ENCODE results near the gene CAMTA1.

Gene CAMTA1

DNA sequence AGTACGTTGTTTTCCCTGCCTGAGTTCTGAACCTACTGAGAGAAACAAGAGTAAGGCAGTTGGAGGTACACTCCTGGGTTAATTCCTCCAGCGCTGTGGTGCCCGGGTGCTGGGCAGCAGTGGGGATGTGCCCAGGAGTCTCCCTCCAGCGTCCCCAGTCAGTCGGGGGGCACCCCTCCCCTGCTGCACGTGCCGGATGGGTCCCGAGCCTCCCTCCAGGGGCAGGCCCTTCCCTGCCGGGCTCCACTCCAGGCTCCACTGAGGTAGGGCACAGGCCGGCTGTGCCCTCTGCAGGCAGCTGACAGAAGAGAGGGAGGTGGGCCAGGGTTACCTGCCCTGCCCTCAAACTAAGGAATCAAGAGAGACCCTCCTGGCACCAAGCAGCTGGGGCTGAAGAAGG, 747.8 kb downstream of the CAMTA1 start:
- no peaks in the 10 kb centered on the region for H3K9me3 ChIP-seq (ENCODE audit: control insufficient read depth, low read length)
- H3K27ac ChIP-seq (ENCODE audit: insufficient read depth, low read depth, low read length, poor library complexity, severe bottlenecking): no peak overlapping the region
- H3K36me3 ChIP-seq (ENCODE audit: control insufficient read depth, insufficient read depth, low read length): no peaks in the 10 kb centered on the region
- H3K4me1 ChIP-seq (ENCODE audit: control insufficient read depth, insufficient read depth, low read length): peaks cover 22% of the 10 kb centered on the region
- H3K27me3 ChIP-seq (ENCODE audit: control insufficient read depth, insufficient read depth, low read length, poor library complexity, severe bottlenecking): no peaks in the 10 kb centered on the region
- 87 to 89% methylated on average over 10 of the region's 10 CpGs for WGBS, 2 experiments
- H3K4me3 ChIP-seq (ENCODE audit: insufficient read depth, low read depth, low read length): no peak overlapping the region

DNA sequence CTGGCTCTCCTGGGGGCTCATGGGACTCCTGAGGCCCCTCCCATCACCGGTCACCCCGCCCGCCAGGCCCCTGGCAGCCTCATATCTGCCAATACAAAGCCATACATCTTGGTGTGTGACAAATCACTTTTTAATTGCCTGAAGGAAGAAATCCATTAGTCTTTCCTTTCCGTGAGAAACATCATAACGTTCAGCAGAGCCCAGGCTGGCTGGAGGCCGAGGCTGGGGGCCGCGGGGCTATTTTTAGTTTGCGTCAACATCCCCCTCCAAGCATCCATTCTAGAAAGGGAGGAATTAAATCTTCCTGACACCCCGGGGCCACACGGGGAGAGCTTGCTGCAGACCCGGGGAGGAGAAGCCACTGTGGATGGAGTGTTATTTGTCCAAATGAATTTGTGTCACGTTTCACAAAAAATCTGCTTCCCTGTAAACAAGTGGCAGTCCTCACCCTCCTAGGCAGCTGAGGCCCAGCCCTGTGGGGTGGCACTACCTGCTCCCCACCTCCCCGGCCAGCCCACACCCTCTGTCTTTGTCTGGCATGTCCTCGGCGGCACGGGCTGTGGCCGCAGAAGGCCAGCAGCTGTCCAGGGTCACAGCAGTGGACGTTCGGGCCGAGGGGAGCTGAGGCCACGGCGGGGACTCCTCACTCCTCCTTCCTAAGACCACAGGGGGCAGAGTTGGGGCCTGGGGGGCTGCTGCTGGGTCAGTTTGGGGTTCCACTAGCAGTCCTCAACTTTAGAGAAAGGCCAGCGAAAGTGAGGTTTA, 749.0 kb downstream of the CAMTA1 start:
- H3K27ac ChIP-seq (ENCODE audit: insufficient read depth, low read depth, low read length, poor library complexity, severe bottlenecking): peak overlapping the region; percentile 36
- WGBS, 2 experiments: 76 to 81% methylated on average over 24 of the region's 24 CpGs
- no peaks in the 10 kb centered on the region for H3K27me3 ChIP-seq (ENCODE audit: control insufficient read depth, insufficient read depth, low read length, poor library complexity, severe bottlenecking)

DNA sequence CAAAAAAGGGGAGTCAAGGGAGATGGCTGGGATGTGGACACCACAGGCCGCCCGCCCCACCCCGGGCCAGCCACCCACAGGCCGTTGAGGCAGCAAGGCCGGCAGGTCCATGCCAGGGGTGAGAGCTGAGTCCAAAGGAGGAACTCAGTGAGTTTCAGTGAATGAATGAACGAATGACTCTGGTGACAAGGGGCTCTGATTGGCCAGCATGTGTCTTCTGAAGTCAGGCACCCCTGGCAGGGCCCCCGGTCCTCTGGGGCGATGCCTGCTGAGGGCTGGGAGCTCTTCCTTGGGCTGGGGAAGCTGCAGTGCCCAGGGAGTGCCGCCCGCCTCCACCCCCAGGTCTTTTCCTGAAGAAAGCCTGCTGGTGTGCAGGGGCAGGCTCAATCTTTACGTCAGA, 749.8 kb downstream of the CAMTA1 start:
- Histone ChIP-seq H3K4me3 (ENCODE audit: insufficient read depth, low read depth, low read length) (no peak overlapping the region), H3K27ac (ENCODE audit: insufficient read depth, low read depth, low read length, poor library complexity, severe bottlenecking) (no peak overlapping the region), H3K36me3 (ENCODE audit: control insufficient read depth, insufficient read depth, low read length) (no peaks in the 10 kb centered on the region), H3K9me3 (ENCODE audit: control insufficient read depth, low read length) (no peaks in the 10 kb centered on the region), H3K27me3 (ENCODE audit: control insufficient read depth, insufficient read depth, low read length, poor library complexity, severe bottlenecking) (no peaks in the 10 kb centered on the region), H3K4me1 (ENCODE audit: control insufficient read depth, insufficient read depth, low read length) (peaks cover 22% of the 10 kb centered on the region)
- WGBS, 2 experiments: 82 to 84% methylated on average over 11 of the region's 11 CpGs

More for the DNA sequence above, 749.0 kb downstream of the CAMTA1 start:
- H3K4me3 ChIP-seq (ENCODE audit: insufficient read depth, low read depth, low read length): no peak overlapping the region
- no peaks in the 10 kb centered on the region for H3K9me3 ChIP-seq (ENCODE audit: control insufficient read depth, low read length)
- H3K4me1 ChIP-seq (ENCODE audit: control insufficient read depth, insufficient read depth, low read length): peaks cover 22% of the 10 kb centered on the region
- no peaks in the 10 kb centered on the region for H3K36me3 ChIP-seq (ENCODE audit: control insufficient read depth, insufficient read depth, low read length)

DNA sequence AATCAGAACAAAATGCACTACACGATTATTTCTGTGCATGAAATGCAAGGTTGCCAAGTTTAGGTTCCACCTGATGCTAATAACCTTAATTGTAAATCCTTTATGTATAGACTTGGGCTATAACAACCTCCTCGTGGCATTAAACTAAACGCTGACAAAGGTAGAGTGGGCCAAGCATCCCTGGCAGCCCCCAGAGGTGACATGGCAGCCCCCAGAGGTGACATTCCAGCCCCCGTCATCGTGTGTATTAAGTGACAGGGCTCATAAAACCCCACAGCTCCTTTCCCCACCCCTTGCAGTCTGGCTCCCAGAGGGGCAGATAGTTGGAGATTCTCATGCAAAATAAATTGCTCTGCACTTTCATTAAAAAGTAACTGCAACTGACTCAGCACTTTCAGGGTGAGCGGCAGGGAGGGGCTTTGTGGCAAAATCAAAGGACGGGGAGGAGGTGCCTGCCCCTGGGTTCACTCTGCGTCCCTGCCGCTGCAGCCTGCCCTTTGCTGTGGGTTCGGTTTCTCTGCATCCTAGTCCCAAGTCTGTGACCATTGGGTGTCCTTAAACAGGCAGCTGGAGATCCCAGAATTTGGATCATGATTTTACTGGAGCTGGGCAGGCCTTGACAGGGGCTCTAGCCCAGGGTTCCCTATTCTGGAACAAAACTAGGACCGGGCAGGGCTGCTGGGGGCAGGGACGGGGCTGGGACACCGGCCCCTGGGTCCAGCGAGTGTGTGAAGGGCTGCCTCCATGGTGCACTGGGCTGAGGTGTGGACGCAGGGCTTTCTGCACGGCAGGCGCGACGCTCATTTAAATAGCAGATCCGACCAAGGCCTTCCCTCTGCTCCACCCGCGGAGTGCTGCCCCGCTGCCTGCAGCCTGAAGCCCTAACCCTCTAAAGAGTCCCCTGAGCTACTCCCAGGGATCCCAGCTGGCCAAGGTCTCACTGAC, 751.0 kb downstream of the CAMTA1 start:
- H3K27me3 ChIP-seq (ENCODE audit: control insufficient read depth, insufficient read depth, low read length, poor library complexity, severe bottlenecking): no peaks in the 10 kb centered on the region
- no peak overlapping the region for H3K27ac ChIP-seq (ENCODE audit: insufficient read depth, low read depth, low read length, poor library complexity, severe bottlenecking)
- peaks cover 22% of the 10 kb centered on the region for H3K4me1 ChIP-seq (ENCODE audit: control insufficient read depth, insufficient read depth, low read length)
- no peak overlapping the region for H3K4me3 ChIP-seq (ENCODE audit: insufficient read depth, low read depth, low read length)
- 29 to 31% methylated on average over 23 of the region's 23 CpGs for WGBS, 2 experiments
- no peaks in the 10 kb centered on the region for H3K9me3 ChIP-seq (ENCODE audit: control insufficient read depth, low read length)
- no peaks in the 10 kb centered on the region for H3K36me3 ChIP-seq (ENCODE audit: control insufficient read depth, insufficient read depth, low read length)

DNA sequence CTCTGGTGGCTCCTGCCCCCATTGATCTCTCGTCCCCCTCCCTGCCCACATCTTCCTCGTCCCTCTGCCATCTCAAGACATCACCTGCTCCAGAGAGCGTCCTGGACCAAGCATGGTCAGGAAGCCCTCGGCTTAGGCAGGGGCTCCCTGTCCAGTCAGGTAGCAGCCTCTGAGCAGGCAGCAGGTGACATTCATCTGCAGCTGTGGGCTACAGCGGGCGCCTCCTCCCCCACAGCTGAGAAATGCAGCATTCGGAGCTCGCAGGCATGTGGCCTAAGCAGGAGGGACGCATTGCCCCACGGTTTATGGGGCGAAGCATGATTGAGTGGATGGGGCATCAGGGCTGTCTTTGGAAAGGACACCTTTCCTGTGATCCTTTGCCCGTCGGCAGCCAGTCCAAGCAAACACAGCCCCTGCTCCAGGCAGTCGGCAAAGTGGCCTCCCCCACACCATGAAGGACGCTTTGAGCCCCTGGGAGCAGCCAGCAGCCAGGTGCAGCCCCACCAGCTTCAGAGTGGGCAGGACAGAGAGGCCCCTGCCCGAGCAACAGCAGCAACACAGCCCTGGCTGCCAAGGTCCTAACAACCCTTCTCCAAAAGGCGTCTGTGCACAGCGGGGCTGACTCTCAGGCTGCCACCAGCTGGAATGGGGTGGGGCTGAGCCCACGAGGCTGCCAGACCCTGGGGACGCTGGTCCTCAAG, 751.8 kb downstream of the CAMTA1 start:
- no peak overlapping the region for H3K4me3 ChIP-seq (ENCODE audit: insufficient read depth, low read depth, low read length)
- no peaks in the 10 kb centered on the region for H3K9me3 ChIP-seq (ENCODE audit: control insufficient read depth, low read length)
- no peaks in the 10 kb centered on the region for H3K27me3 ChIP-seq (ENCODE audit: control insufficient read depth, insufficient read depth, low read length, poor library complexity, severe bottlenecking)
- 68 to 71% methylated on average over 20 of the region's 20 CpGs for WGBS, 2 experiments
- H3K36me3 ChIP-seq (ENCODE audit: control insufficient read depth, insufficient read depth, low read length): no peaks in the 10 kb centered on the region
- no peak overlapping the region for H3K27ac ChIP-seq (ENCODE audit: insufficient read depth, low read depth, low read length, poor library complexity, severe bottlenecking)
- H3K4me1 ChIP-seq (ENCODE audit: control insufficient read depth, insufficient read depth, low read length): peaks cover 22% of the 10 kb centered on the region

DNA sequence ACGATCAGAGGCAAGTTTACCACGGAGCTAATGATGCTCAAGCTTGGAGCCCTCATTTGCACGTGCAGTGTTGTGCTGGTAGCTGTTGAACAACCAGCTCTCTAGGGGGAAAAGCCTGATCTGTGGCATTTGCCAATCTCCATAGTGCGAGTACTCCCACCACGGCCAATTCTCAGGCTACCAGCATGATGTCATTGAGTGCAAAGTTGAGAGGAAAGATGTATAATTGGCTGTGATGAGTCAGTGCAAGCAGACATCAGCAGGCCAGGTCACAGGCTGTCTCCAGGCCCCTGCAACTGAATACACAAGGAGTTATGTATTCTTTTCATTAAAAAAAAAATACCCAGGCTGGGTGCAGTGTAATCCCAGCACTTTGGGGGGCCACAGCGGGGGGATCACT, 752.8 kb downstream of the CAMTA1 start:
- Histone ChIP-seq H3K27ac (ENCODE audit: insufficient read depth, low read depth, low read length, poor library complexity, severe bottlenecking) (no peak overlapping the region), H3K4me3 (ENCODE audit: insufficient read depth, low read depth, low read length) (no peak overlapping the region), H3K36me3 (ENCODE audit: control insufficient read depth, insufficient read depth, low read length) (no peaks in the 10 kb centered on the region), H3K4me1 (ENCODE audit: control insufficient read depth, insufficient read depth, low read length) (peaks cover 22% of the 10 kb centered on the region), H3K27me3 (ENCODE audit: control insufficient read depth, insufficient read depth, low read length, poor library complexity, severe bottlenecking) (no peaks in the 10 kb centered on the region), H3K9me3 (ENCODE audit: control insufficient read depth, low read length) (no peaks in the 10 kb centered on the region)
- WGBS, 2 experiments: 83 to 86% methylated on average over 6 of the region's 6 CpGs

DNA sequence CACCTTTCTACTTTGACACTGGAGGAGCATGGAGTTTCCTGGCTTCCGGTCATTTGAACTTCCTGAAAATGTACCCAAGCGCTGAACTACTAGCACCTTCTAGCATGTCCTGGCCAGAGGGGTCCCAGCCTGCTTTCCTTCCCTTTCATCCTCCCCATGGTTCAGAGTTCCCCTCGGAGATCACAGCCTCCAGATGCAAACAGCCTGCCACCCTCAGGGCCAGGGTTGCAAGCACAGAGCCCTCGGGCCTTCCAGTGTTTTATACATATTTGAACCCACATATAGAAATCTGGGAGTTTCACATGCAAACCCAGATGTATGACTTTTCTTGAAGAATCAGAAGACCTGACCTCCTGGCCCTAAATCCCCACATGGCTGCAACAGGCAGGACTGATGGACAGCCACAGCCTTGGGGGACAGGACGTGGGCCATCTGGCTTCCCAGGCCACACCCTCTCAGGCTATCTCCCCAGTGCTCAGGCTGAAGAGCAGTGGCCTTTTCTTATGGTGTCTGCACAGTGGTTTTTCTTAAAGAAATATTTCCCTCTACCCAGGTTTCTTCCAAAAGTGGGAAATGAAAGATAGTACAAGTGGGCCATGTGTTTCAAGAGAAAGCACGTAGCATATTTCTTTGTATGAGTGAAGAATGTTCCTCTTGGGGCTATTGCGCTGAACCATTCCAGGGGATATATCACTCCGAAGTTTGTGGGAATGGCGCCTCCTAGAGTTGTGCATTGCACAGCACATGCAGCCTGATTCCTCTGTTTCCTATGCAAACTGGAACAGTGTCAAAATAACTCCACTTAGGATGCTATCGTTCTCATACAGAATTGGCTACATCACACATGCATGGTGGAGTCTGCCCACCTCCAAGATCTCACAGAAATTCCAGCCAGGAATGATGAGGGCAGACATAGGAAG, 753.9 kb downstream of the CAMTA1 start:
- Histone ChIP-seq H3K27me3 (ENCODE audit: control insufficient read depth, insufficient read depth, low read length, poor library complexity, severe bottlenecking) (no peaks in the 10 kb centered on the region), H3K9me3 (ENCODE audit: control insufficient read depth, low read length) (no peaks in the 10 kb centered on the region), H3K27ac (ENCODE audit: insufficient read depth, low read depth, low read length, poor library complexity, severe bottlenecking) (no peak overlapping the region), H3K4me3 (ENCODE audit: insufficient read depth, low read depth, low read length) (no peak overlapping the region), H3K36me3 (ENCODE audit: control insufficient read depth, insufficient read depth, low read length) (no peaks in the 10 kb centered on the region), H3K4me1 (ENCODE audit: control insufficient read depth, insufficient read depth, low read length) (peaks cover 20% of the 10 kb centered on the region)
- 78 to 80% methylated on average over 10 of the region's 10 CpGs for WGBS, 2 experiments

DNA sequence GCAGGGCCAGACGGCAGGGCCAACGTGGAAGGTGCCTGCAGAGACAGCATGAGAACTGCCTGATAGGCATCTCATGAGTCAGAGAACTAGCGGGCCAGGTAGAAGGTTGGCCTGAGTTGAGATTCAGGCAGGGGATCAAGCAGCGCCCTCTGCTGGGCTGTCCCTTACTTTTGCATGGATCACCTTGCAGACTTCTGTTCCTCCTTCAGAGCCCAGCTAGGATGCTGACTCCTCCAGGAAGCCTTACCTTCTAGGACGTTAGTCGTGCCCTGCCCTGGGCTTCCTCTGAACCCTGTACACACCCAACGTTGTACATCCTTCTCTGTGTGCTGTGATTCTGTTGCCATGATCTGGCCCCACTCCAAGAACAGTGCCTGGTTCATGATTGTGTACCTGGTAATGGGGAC, 754.5 kb downstream of the CAMTA1 start:
- Histone ChIP-seq H3K27me3 (ENCODE audit: control insufficient read depth, insufficient read depth, low read length, poor library complexity, severe bottlenecking) (no peaks in the 10 kb centered on the region), H3K4me1 (ENCODE audit: control insufficient read depth, insufficient read depth, low read length) (peaks cover 15% of the 10 kb centered on the region)
- 41 to 43% methylated on average over 7 of the region's 7 CpGs for WGBS, 2 experiments

DNA sequence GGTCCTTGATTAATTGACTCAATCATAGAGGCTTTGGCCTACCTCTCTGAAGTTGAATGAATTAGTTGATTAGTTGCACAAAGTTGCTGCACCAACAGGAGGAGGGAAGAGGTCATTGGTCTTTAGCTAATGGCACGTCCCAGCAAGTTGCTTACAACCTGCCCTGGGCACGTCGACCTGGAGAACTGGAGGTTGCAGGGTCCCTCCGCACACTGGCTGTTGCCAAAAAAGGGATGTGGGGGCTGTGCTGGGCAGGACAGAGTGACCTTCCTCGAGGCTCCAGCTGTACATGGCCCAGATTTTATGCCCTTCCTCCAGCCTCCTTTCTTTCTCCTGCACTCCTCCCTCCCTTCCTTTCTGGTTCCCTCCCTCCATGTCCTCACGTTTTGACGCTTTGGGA, 755.6 kb downstream of the CAMTA1 start:
- no peaks in the 10 kb centered on the region for H3K36me3 ChIP-seq (ENCODE audit: control insufficient read depth, insufficient read depth, low read length)
- H3K4me3 ChIP-seq (ENCODE audit: insufficient read depth, low read depth, low read length): no peak overlapping the region
- H3K27me3 ChIP-seq (ENCODE audit: control insufficient read depth, insufficient read depth, low read length, poor library complexity, severe bottlenecking): no peaks in the 10 kb centered on the region
- H3K9me3 ChIP-seq (ENCODE audit: control insufficient read depth, low read length): no peaks in the 10 kb centered on the region
- no peak overlapping the region for H3K27ac ChIP-seq (ENCODE audit: insufficient read depth, low read depth, low read length, poor library complexity, severe bottlenecking)
- WGBS, 2 experiments: 76 to 81% methylated on average over 7 of the region's 7 CpGs
- H3K4me1 ChIP-seq (ENCODE audit: control insufficient read depth, insufficient read depth, low read length): peaks cover 14% of the 10 kb centered on the region

More for the DNA sequence above, 754.5 kb downstream of the CAMTA1 start:
- H3K36me3 ChIP-seq (ENCODE audit: control insufficient read depth, insufficient read depth, low read length): no peaks in the 10 kb centered on the region
- no peak overlapping the region for H3K4me3 ChIP-seq (ENCODE audit: insufficient read depth, low read depth, low read length)
- H3K9me3 ChIP-seq (ENCODE audit: control insufficient read depth, low read length): no peaks in the 10 kb centered on the region
- H3K27ac ChIP-seq (ENCODE audit: insufficient read depth, low read depth, low read length, poor library complexity, severe bottlenecking): no peak overlapping the region
